WTC11 (cell line): ENCODE results near the gene RRAGD.

Source experiments
- FOXP1 ChIP-seq: sonication (generic); formaldehyde crosslinking; IDR thresholded peaks from 2 replicates; pipeline ENCODE4 v1.8.0; 2022; ENCODE audit warnings: missing genetic modification reagents, mild to moderate bottlenecking, moderate library complexity, borderline replicate concordance
- ZNF121 ChIP-seq: sonication (generic); formaldehyde crosslinking; IDR thresholded peaks from 2 replicates; pipeline ENCODE4 v1.8.0; 2023; ENCODE audit warnings: missing genetic modification reagents
- TF ChIP-seq, protein P1 (sequence below): sonication (generic); formaldehyde crosslinking; IDR thresholded peaks from 2 replicates; pipeline ENCODE4 v1.8.0; 2022; ENCODE audit warnings: mild to moderate bottlenecking, missing genetic modification reagents
- TF ChIP-seq, protein P2 (sequence below): sonication (generic); formaldehyde crosslinking; IDR thresholded peaks from 2 replicates; pipeline ENCODE4 v1.8.1; 2022; ENCODE audit warnings: mild to moderate bottlenecking, moderate library complexity, missing genetic modification reagents
- TF ChIP-seq, protein P3 (sequence below): sonication (generic); formaldehyde crosslinking; IDR thresholded peaks from 2 replicates; pipeline ENCODE4 v1.8.1; 2022; ENCODE audit warnings: missing genetic modification reagents, borderline replicate concordance
- TF ChIP-seq, protein P4 (sequence below): fragments of 200-600 bp; IDR thresholded peaks from 2 replicates; pipeline ENCODE4 v1.8.0; 2022; ENCODE audit warnings: antibody characterized with exemption

DNA sequence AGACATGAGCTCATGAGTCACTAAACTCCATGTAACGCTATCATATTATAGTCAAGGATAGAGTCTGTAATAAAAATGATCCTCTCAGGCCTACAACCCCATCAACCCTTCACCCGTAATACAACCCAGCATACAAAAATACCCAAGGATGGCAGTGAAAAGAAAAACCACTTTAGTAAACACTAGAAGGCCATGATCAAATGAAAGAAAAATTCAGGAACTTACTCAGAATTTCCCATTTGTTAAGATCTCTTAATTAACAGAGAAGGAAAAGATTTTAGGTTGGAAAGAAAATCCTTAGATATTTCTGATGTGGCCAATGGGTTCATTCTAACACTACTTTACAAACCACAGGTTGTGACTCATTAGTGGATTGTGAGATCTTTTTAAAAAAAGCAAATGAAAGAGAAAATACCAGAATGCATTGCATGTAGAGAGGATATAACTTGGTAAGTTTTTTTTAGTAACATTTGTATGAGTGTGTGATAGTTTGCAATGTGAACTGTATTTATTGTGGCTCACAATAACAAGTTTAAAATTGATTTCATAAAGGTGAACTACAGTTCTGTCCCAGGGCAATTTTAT is 51.6 kb downstream of the RRAGD start:
- TF ChIP-seq, protein P1, sequence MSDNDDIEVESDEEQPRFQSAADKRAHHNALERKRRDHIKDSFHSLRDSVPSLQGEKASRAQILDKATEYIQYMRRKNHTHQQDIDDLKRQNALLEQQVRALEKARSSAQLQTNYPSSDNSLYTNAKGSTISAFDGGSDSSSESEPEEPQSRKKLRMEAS (CRISPR knock-in tag) = no peak
- TF ChIP-seq FOXP1 (no peak), ZNF121 (no peak)
- TF ChIP-seq, protein P2, sequence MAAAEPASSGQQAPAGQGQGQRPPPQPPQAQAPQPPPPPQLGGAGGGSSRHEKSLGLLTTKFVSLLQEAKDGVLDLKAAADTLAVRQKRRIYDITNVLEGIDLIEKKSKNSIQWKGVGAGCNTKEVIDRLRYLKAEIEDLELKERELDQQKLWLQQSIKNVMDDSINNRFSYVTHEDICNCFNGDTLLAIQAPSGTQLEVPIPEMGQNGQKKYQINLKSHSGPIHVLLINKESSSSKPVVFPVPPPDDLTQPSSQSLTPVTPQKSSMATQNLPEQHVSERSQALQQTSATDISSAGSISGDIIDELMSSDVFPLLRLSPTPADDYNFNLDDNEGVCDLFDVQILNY (CRISPR knock-in tag) = no peak
- TF ChIP-seq, protein P3, sequence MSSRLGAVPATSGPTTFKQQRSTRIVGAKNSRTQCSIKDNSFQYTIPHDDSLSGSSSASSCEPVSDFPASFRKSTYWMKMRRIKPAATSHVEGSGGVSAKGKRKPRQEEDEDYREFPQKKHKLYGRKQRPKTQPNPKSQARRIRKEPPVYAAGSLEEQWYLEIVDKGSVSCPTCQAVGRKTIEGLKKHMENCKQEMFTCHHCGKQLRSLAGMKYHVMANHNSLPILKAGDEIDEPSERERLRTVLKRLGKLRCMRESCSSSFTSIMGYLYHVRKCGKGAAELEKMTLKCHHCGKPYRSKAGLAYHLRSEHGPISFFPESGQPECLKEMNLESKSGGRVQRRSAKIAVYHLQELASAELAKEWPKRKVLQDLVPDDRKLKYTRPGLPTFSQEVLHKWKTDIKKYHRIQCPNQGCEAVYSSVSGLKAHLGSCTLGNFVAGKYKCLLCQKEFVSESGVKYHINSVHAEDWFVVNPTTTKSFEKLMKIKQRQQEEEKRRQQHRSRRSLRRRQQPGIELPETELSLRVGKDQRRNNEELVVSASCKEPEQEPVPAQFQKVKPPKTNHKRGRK = no peak
- TF ChIP-seq, protein P4, sequence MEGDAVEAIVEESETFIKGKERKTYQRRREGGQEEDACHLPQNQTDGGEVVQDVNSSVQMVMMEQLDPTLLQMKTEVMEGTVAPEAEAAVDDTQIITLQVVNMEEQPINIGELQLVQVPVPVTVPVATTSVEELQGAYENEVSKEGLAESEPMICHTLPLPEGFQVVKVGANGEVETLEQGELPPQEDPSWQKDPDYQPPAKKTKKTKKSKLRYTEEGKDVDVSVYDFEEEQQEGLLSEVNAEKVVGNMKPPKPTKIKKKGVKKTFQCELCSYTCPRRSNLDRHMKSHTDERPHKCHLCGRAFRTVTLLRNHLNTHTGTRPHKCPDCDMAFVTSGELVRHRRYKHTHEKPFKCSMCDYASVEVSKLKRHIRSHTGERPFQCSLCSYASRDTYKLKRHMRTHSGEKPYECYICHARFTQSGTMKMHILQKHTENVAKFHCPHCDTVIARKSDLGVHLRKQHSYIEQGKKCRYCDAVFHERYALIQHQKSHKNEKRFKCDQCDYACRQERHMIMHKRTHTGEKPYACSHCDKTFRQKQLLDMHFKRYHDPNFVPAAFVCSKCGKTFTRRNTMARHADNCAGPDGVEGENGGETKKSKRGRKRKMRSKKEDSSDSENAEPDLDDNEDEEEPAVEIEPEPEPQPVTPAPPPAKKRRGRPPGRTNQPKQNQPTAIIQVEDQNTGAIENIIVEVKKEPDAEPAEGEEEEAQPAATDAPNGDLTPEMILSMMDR = no peak
